Measurements from ENCODE around the gene P2RX4. TPM values are rescaled to one million over a fixed set of nuclear protein-coding genes. Genes with fewer than 3 reads are reported as not detected.

Gene P2RX4
- total RNA-seq, 1 experiment from 2014 or later, result 7.6 TPM

DNA sequence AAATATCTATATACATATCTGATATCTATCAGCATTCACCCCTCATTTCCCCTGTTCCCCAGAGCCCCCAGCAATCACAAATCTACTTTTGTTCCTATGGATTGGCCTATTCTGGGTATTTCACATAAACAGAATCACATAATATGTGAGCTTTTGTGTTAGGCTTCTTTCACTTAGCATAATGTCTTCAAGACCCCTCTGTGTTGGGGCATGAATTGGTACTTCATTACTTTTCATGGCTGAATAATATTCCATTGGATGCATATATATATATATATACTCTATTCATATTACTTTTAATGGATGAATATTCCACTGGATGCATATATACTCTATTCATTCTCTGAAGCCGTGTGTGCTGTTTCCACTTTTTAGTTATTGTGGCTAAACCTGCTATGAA is 57.9 kb downstream of the P2RX4 start:
- no peaks in the 10 kb centered on the region for H3K27me3 ChIP-seq (replicated peaks; ENCODE audit: insufficient read depth, low read depth, low read length, poor library complexity)
- no peak for DNase-seq (ENCODE audit: low spot score)
- intact Hi-C loops (cut with micrococcal nuclease; ENCODE audit: unreplicated experiment), result no loop called here
- POLR2A ChIA-PET (ENCODE audit: low non-redundant PET), result no interaction called here
- no peak overlapping the region for H3K4me3 ChIP-seq (ENCODE audit: low read depth, low read length, poor library complexity, severe bottlenecking)
- BruUV-seq (replicated peaks), result no TSS peak
- peaks cover 20% of the 10 kb centered on the region for H3K36me3 ChIP-seq (ENCODE audit: insufficient read depth, low read length, poor library complexity, severe bottlenecking)
- CTCF ChIA-PET, result no interaction called here
- H3K27ac ChIP-seq (ENCODE audit: low read depth, low read length, poor library complexity, severe bottlenecking), result no peak overlapping the region
- no peaks in the 10 kb centered on the region for H3K9me3 ChIP-seq (ENCODE audit: low read depth, low read length, poor library complexity, severe bottlenecking)
- H3K4me1 ChIP-seq (ENCODE audit: insufficient read depth, low read length, poor library complexity, severe bottlenecking), result no peaks in the 10 kb centered on the region
- no peak for TF ChIP-seq EZH2 (IDR thresholded peaks at IDR 0.05; ENCODE audit: borderline replicate concordance, low read depth, low read length, poor library complexity, severe bottlenecking)
- TF ChIP-seq, protein P1, sequence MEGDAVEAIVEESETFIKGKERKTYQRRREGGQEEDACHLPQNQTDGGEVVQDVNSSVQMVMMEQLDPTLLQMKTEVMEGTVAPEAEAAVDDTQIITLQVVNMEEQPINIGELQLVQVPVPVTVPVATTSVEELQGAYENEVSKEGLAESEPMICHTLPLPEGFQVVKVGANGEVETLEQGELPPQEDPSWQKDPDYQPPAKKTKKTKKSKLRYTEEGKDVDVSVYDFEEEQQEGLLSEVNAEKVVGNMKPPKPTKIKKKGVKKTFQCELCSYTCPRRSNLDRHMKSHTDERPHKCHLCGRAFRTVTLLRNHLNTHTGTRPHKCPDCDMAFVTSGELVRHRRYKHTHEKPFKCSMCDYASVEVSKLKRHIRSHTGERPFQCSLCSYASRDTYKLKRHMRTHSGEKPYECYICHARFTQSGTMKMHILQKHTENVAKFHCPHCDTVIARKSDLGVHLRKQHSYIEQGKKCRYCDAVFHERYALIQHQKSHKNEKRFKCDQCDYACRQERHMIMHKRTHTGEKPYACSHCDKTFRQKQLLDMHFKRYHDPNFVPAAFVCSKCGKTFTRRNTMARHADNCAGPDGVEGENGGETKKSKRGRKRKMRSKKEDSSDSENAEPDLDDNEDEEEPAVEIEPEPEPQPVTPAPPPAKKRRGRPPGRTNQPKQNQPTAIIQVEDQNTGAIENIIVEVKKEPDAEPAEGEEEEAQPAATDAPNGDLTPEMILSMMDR (conservative IDR thresholded peaks at IDR 0.05; ENCODE audit: low read depth, low read length), result no peak

DNA sequence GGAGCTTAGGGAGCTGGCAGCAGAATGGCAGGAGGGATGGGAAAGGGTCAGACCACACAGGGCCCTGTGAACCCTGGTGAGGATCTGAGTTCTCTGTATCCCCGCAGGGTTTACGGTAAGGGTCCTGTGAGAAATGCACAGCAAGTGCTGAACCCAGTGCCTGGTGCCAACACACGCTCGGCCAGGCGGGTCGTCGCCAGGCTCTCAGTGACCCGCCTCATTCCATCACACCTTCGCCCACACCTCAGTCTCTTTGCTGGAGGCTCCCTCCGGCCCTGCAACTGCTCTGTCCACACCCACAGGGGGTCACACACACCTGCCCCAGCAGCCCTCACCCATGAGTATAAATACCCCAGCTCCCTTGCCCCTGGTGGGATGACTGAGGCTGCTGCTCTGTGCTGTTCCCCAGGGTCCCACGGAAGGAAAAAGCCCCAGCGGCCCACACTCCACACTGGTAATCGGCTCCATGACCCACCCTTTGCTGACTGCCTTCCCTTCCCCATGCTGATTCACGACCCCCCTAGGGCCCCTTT is 63.5 kb downstream of the P2RX4 start:
- Histone ChIP-seq H3K36me3 (ENCODE audit: insufficient read depth, low read length, poor library complexity, severe bottlenecking) (peaks cover 16% of the 10 kb centered on the region), H3K4me3 (ENCODE audit: low read depth, low read length, poor library complexity, severe bottlenecking) (no peak overlapping the region), H3K9me3 (ENCODE audit: low read depth, low read length, poor library complexity, severe bottlenecking) (no peaks in the 10 kb centered on the region), H3K4me1 (ENCODE audit: insufficient read depth, low read length, poor library complexity, severe bottlenecking) (no peaks in the 10 kb centered on the region), H3K27ac (ENCODE audit: low read depth, low read length, poor library complexity, severe bottlenecking) (no peak overlapping the region), H3K27me3 (replicated peaks; ENCODE audit: insufficient read depth, low read depth, low read length, poor library complexity) (no peaks in the 10 kb centered on the region)
- no peak for DNase-seq (ENCODE audit: low spot score)
- POLR2A ChIA-PET (ENCODE audit: low non-redundant PET), result no interaction called here
- CTCF ChIA-PET, result interaction anchor here (0.5 kb wide), 1 partner anchor 611 kb away, joined by 6 read pairs; no protein-coding TSS in a partner anchor
- BruUV-seq (replicated peaks), result no TSS peak
- intact Hi-C loops (cut with micrococcal nuclease; ENCODE audit: unreplicated experiment), result no loop called here
- no peak for TF ChIP-seq EZH2 (IDR thresholded peaks at IDR 0.05; ENCODE audit: borderline replicate concordance, low read depth, low read length, poor library complexity, severe bottlenecking)

DNA sequence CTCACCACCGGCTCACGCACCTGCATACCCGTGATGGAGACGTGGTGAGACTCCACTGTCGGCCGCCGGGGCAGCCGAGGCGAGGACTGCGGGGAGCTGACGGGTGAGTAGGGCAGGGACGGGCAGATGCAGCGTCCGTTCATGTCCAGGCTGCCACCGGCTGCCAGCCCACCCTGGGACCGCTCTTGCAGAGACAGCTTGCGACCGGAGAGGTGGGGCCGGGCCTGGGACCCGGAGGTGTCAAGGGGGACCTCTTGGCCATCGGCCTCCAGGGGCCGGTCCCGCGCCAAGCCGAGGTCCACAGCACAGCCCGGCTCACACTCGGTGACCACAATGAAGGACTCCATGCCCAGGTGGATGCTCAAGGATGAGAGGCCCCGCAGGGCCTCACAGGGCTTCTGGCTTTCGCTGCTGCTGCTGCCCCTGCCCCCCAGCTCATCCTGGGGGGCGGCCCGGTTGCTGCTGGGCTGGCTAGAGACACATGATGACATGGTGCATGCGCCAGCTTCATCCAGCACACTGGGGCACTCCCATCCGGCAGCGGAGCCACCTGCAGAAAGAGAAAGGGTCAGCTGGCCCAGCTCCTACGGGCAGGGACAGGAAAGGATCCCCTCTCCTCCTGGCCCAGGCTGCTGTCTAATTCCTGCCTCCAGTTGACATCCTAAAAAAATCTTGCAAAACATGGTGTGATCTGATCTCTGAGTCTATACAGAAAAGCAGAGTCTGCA is 64.3 kb downstream of the P2RX4 start:
- Histone ChIP-seq H3K4me3 (ENCODE audit: low read depth, low read length, poor library complexity, severe bottlenecking) (no peak overlapping the region), H3K27ac (ENCODE audit: low read depth, low read length, poor library complexity, severe bottlenecking) (no peak overlapping the region), H3K27me3 (replicated peaks; ENCODE audit: insufficient read depth, low read depth, low read length, poor library complexity) (no peaks in the 10 kb centered on the region), H3K36me3 (ENCODE audit: insufficient read depth, low read length, poor library complexity, severe bottlenecking) (peaks cover 12% of the 10 kb centered on the region), H3K4me1 (ENCODE audit: insufficient read depth, low read length, poor library complexity, severe bottlenecking) (no peaks in the 10 kb centered on the region), H3K9me3 (ENCODE audit: low read depth, low read length, poor library complexity, severe bottlenecking) (no peaks in the 10 kb centered on the region)
- ChIA-PET CTCF (no interaction called here), POLR2A (ENCODE audit: low non-redundant PET) (no interaction called here)
- no peak for DNase-seq (ENCODE audit: low spot score)
- TF ChIP-seq EZH2 (IDR thresholded peaks at IDR 0.05; ENCODE audit: borderline replicate concordance, low read depth, low read length, poor library complexity, severe bottlenecking), result no peak
- TF ChIP-seq, protein P1 (conservative IDR thresholded peaks at IDR 0.05; ENCODE audit: low read depth, low read length), result no peak
- no TSS peak for BruUV-seq (replicated peaks)
- intact Hi-C loops (cut with micrococcal nuclease; ENCODE audit: unreplicated experiment), result no loop called here

Data from A673 (cell line).